PC-3 (cell line): ENCODE results near the gene PIK3R2. TPM values are rescaled to one million over a fixed set of nuclear protein-coding genes. Genes with fewer than 3 reads are reported as not detected.

Experiments
- ATAC-seq: fragments of 200-7000 bp; cut with Tn5 transposase; 2 replicates; pipeline ENCODE4 v1.9.1; 2020; ENCODE audit warnings: mild to moderate bottlenecking, moderate library complexity
- BruUV-seq: library from RNA; stranded (reverse); fragments of 400-500 nt; replicated peaks from 2 replicates; lab custom pipeline; 2021; lab: Mats Ljungman, UMichigan
- CTCF ChIA-PET: fragments of 300-600 bp; sonication (Branson Sonifier 250); formaldehyde crosslinking; loops from one replicate; lab custom pipeline; 2022; ENCODE audit warnings: antibody characterized with exemption; lab: Charles Lee
- POLR2A ChIA-PET: fragments of 300-600 bp; sonication (Branson Sonifier 250); formaldehyde crosslinking; loops from one replicate; lab custom pipeline; 2022; ENCODE audit warnings: antibody characterized with exemption; ENCODE audit not compliant: unreplicated experiment; lab: Charles Lee
- DNase-seq: peaks from one replicate; pipeline ENCODE4 v3.0.0-alpha.2; 2015
- H2AFZ ChIP-seq: fragments of 300-600 bp; sonication (generic); 2 replicates; pipeline ENCODE4 v1.6.0; 2016; ENCODE audit warnings: antibody characterized with exemption, low read length
- H3F3A ChIP-seq: fragments of 300-600 bp; sonication (generic); one replicate; pipeline ENCODE4 v1.6.0; 2017; ENCODE audit warnings: antibody characterized with exemption, low read length, control low read depth, mild to moderate bottlenecking; ENCODE audit not compliant: unreplicated experiment
- H3K27ac ChIP-seq: fragments of 300-600 bp; sonication (generic); 2 replicates; pipeline ENCODE4 v1.5.1; 2016; ENCODE audit warnings: mild to moderate bottlenecking, low read length
- H3K27me3 ChIP-seq: fragments of 300-600 bp; sonication (generic); 2 replicates; pipeline ENCODE4 v1.6.1; 2016; ENCODE audit warnings: low read length, mixed read lengths
- H3K36me3 ChIP-seq: fragments of 300-600 bp; sonication (generic); 2 replicates; pipeline ENCODE4 v1.6.1; 2016; ENCODE audit warnings: low read depth, mixed run types, low read length, mixed read lengths
- H3K4me1 ChIP-seq: fragments of 300-600 bp; sonication (generic); 2 replicates; pipeline ENCODE4 v1.5.1; 2016; ENCODE audit warnings: low read length; ENCODE audit not compliant: insufficient read depth
- H3K4me2 ChIP-seq: fragments of 300-600 bp; sonication (generic); 2 replicates; pipeline ENCODE4 v1.6.0; 2016; ENCODE audit warnings: low read length
- H3K4me3 ChIP-seq: fragments of 300-600 bp; sonication (generic); 2 replicates; pipeline ENCODE4 v1.5.1; 2016; ENCODE audit warnings: mild to moderate bottlenecking, low read length, mixed read lengths
- H3K79me2 ChIP-seq: fragments of 300-600 bp; sonication (generic); 2 replicates; pipeline ENCODE4 v1.6.1; 2017; ENCODE audit warnings: low read length, mixed read lengths
- H3K9ac ChIP-seq: fragments of 300-600 bp; sonication (generic); 2 replicates; pipeline ENCODE4 v1.6.0; 2016; ENCODE audit warnings: mild to moderate bottlenecking, low read length
- H3K9me2 ChIP-seq: fragments of 300-600 bp; sonication (generic); replicated peaks from 2 replicates; pipeline ENCODE4 v1.6.1; 2016; ENCODE audit warnings: mixed run types, low read length, mixed read lengths
- H3K9me3 ChIP-seq: fragments of 300-600 bp; sonication (generic); 2 replicates; pipeline ENCODE4 v1.6.1; 2016; ENCODE audit warnings: low read length, mixed read lengths
- H4K20me1 ChIP-seq: fragments of 300-600 bp; sonication (generic); 2 replicates; pipeline ENCODE4 v1.6.1; 2016; ENCODE audit warnings: low read length, mixed read lengths
- EZH2 ChIP-seq: fragments of 300-600 bp; sonication (generic); IDR thresholded peaks from one replicate; pipeline ENCODE4 v1.6.1; 2017; ENCODE audit warnings: antibody characterized with exemption, mild to moderate bottlenecking, low read length; ENCODE audit not compliant: unreplicated experiment
- EZH2phosphoT487 ChIP-seq: fragments of 300-600 bp; sonication (generic); IDR thresholded peaks from 2 replicates; pipeline ENCODE4 v1.6.1; 2018; ENCODE audit warnings: mild to moderate bottlenecking, antibody characterized with exemption, low read length, borderline replicate concordance
- intact Hi-C: fragments of 100-400 bp; cut with micrococcal nuclease; formaldehyde crosslinking; loops from 2 replicates; pipeline ENCODE4 v1.9.0; 2023
- total RNA-seq: library from RNA; depleted of rRNA; stranded (reverse); fragments of >200 nt; gene quantifications from 2 replicates; pipeline ENCODE4 v1.2.3, GENCODE V29; 2014
- TF ChIP-seq, protein P1 (sequence below): fragments of 300-600 bp; sonication (generic); conservative IDR thresholded peaks from 2 replicates; pipeline ENCODE4 v1.5.1; 2017; ENCODE audit warnings: antibody characterized with exemption, low read depth, mild to moderate bottlenecking, low read length

Gene PIK3R2
- total RNA-seq, 1 experiment from 2014 or later, result 15.8 TPM

DNA sequence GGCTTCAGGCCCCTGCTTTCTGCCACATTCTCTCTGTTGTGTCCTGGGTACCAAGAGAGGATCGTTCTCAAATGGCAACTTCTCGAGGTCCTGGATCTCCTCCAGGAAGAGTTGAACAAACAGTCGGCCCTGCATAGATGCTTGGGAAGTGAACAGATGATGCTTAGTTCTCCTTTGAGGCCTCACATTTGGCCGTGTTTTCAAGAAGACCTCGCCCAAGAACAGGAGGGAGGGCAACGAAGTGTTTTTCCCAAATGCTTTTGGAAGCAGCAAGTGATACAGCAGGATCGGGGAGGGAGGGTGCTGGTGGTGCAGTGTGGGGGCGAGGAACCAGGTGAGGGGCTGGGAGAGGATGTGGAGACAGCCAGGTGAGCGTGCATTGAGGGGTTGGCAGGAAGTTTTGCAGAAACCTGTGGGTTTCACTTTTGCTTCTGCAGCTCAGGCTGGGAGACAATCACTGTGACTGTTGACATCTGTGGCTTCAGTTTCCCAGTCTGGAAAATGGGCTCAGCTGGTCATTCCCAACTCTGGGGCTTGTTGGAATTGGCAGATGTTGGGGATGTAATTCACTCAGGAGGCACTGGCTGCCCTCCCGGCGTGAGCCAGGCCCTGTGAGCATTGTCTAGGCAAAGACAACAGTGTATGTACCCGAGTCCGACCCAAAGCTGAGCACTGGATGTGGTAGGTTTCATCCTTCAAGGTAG lies 33.8 kb upstream of the PIK3R2 start:
- peak overlapping the region; percentile 89 for H3K4me3 ChIP-seq
- no peaks in the 10 kb centered on the region for H4K20me1 ChIP-seq
- no peaks in the 10 kb centered on the region for H3K27me3 ChIP-seq
- no peak overlapping the region for H3K27ac ChIP-seq
- intact Hi-C loops, result no loop called here
- H3K4me2 ChIP-seq, result peak overlapping the region; percentile 100
- no TSS peak for BruUV-seq
- H3K9me2 ChIP-seq, result no peaks in the 10 kb centered on the region
- POLR2A ChIA-PET, result no interaction called here
- no peaks in the 10 kb centered on the region for H3F3A ChIP-seq
- peaks cover 16% of the 10 kb centered on the region for H3K4me1 ChIP-seq
- no peak overlapping the region for H3K9ac ChIP-seq
- H3K36me3 ChIP-seq, result no peaks in the 10 kb centered on the region
- no peak for DNase-seq
- no peak for ATAC-seq
- H3K79me2 ChIP-seq, result peaks cover 11% of the 10 kb centered on the region; the same call in 1 of the 2 replicates
- CTCF ChIA-PET, result interaction anchor here (0.6 kb wide), 1 partner anchor 41 kb away, joined by 3 read pairs; no protein-coding TSS in a partner anchor
- H3K9me3 ChIP-seq, result no peaks in the 10 kb centered on the region
- TF ChIP-seq EZH2phosphoT487 (no peak), EZH2 (no peak)
- TF ChIP-seq, protein P1, sequence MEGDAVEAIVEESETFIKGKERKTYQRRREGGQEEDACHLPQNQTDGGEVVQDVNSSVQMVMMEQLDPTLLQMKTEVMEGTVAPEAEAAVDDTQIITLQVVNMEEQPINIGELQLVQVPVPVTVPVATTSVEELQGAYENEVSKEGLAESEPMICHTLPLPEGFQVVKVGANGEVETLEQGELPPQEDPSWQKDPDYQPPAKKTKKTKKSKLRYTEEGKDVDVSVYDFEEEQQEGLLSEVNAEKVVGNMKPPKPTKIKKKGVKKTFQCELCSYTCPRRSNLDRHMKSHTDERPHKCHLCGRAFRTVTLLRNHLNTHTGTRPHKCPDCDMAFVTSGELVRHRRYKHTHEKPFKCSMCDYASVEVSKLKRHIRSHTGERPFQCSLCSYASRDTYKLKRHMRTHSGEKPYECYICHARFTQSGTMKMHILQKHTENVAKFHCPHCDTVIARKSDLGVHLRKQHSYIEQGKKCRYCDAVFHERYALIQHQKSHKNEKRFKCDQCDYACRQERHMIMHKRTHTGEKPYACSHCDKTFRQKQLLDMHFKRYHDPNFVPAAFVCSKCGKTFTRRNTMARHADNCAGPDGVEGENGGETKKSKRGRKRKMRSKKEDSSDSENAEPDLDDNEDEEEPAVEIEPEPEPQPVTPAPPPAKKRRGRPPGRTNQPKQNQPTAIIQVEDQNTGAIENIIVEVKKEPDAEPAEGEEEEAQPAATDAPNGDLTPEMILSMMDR, result no peak
- H2AFZ ChIP-seq, result no peak overlapping the region

DNA sequence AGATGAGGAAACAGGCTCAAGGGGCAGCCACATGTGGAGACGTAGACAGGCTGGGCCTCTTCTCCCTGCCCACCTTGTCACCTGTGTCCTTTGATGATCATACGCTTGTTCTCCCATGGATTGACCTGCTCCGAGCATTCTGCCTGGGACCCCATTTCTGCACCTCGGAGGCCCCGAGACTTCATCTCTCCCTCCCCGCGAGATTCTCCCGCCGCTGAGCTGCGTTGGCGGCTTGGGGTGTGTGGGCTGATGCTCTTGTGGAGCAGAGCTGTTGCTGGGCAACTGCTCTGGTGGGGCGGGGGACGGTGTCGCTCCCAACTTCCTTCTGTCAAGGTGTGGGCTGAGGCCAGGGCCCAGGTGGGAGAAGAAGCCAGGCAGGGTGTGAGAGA lies 33.3 kb upstream of the PIK3R2 start:
- H4K20me1 ChIP-seq, result no peaks in the 10 kb centered on the region
- BruUV-seq, result no TSS peak
- H3K36me3 ChIP-seq, result no peaks in the 10 kb centered on the region
- no peak overlapping the region for H2AFZ ChIP-seq
- intact Hi-C loops, result no loop called here
- H3K27ac ChIP-seq, result no peak overlapping the region
- H3F3A ChIP-seq, result no peaks in the 10 kb centered on the region
- H3K27me3 ChIP-seq, result no peaks in the 10 kb centered on the region
- ATAC-seq (no peak), DNase-seq (no peak)
- H3K4me3 ChIP-seq, result no peak overlapping the region
- H3K79me2 ChIP-seq, result peaks cover 11% of the 10 kb centered on the region; the same call in 1 of the 2 replicates
- no peak for TF ChIP-seq EZH2
- TF ChIP-seq, protein P1, result no peak
- TF ChIP-seq EZH2phosphoT487, result no peak
- H3K4me1 ChIP-seq, result peaks cover 16% of the 10 kb centered on the region
- H3K9me3 ChIP-seq, result no peaks in the 10 kb centered on the region
- no peaks in the 10 kb centered on the region for H3K9me2 ChIP-seq
- ChIA-PET CTCF (no interaction called here), POLR2A (no interaction called here)
- H3K4me2 ChIP-seq, result no peak overlapping the region
- H3K9ac ChIP-seq, result no peak overlapping the region

GRCh38 chr19:18120127-18120526 lies 32.8 kb upstream of the PIK3R2 start:
- peaks cover 16% of the 10 kb centered on the region for H3K4me1 ChIP-seq
- BruUV-seq, result no TSS peak
- no peak overlapping the region for H3K4me3 ChIP-seq
- intact Hi-C loops, result no loop called here
- H3K36me3 ChIP-seq, result no peaks in the 10 kb centered on the region
- H3F3A ChIP-seq, result no peaks in the 10 kb centered on the region
- H3K27ac ChIP-seq, result no peak overlapping the region
- H2AFZ ChIP-seq, result no peak overlapping the region
- POLR2A ChIA-PET, result no interaction called here
- no peak overlapping the region for H3K9ac ChIP-seq
- no peak for ATAC-seq
- H3K27me3 ChIP-seq, result no peaks in the 10 kb centered on the region
- H4K20me1 ChIP-seq, result no peaks in the 10 kb centered on the region
- TF ChIP-seq, protein P1, result no peak
- TF ChIP-seq EZH2phosphoT487, result no peak
- no peak for TF ChIP-seq EZH2
- CTCF ChIA-PET, result no interaction called here
- no peak for DNase-seq
- H3K9me2 ChIP-seq, result no peaks in the 10 kb centered on the region
- H3K9me3 ChIP-seq, result no peaks in the 10 kb centered on the region
- no peak overlapping the region for H3K4me2 ChIP-seq
- peaks cover 11% of the 10 kb centered on the region; the same call in 1 of the 2 replicates for H3K79me2 ChIP-seq
